Stimulated activated CD8-positive, alpha-beta memory T cell treated with anti-CD3 and anti-CD28 coated beads, Interleukin-12 subunit alpha, Interleukin-12 subunit beta, amount 100 ng/mL, for 24 hours (primary cell): Measurements from ENCODE around the gene NLN.
A peak's percentile ranks its signal among the peaks of the same experiment; 100 is the strongest.
"Not testable (repeated sequence)": the region's sequence is repeated elsewhere in the genome, so short reads cannot be mapped to it uniquely, and the experiment has no call there.

ENCODE experiments used
- DNase-seq: peaks from one replicate; pipeline ENCODE4 v3.0.0-alpha.2; 2020; ENCODE audit errors: extremely low read depth

NLN gene

DNA sequence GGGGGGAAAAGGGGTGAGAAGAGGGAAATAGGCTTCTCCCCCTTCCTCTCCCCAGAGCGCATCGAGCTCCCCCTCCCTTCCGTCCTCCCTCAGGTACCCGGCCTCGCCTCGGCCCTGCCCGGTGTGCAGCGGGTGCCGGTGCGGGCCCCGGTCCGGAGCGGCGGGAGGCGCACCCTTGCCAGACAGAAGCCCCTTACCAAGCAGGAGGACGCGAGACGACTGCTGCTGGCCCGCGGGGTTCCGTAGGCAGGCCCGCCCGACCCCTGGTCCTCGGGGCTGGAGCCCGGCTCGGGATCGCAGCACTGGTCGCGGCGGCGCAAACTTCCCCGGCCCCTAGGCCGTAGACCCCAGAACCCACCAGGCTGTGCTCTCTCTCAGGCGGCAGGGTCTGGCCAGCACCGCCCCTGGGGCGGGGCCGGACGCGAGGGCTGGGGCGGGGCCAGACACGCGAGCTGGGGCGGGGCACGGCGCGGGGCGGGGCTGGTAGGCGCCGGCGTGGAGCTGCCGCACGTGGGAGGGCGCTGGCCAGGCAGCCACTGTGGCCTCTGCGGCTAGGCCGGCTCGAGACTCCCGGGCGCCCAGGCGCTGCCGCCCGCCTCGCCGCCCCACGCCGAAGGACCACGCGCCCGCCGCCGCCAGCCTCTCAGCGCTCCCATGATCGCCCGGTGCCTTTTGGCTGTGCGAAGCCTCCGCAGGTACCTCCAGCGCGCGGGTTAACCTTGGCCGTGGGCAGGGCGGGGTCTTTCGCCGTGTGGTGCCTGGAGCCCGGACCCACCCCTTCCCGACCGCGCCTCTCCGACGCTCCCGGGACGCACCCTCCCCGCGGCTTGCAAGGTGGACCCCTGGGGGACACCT, at the start of gene NLN, which contains the start of gene SGTB:
Gene NLN, plus strand, starts transcription at position 486 of the 855 bp plus-strand sequence. Its CDS starts 169 bp downstream, at position 655.
Gene SGTB, minus strand, starts transcription at position 390 of the 855 bp plus-strand sequence. CDS start 1,302 bp downstream, outside the sequence.
- peak; percentile 62 for DNase-seq

- DNase-seq = no peak
Measured at GRCh38 chr5:65672796-65673195, 49.2 kb upstream of the NLN start.

DNA sequence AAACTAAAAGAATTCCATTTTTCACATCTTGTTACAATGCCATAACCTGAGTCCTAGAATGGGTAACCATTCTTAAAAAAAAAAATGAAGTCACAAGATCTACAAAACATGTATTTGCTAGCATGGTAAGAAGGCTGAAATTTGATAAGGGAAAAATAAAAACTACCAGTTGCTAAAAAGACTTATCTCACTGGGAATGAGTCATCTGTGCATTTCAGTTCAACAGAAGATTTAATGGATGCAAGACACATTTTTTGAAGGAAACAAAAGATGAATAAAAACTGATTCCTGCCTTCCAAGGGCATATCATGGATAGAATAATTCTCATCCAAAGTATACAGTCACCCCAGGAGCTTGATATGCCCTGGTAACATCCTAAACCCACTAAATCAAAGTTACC, 47.3 kb upstream of the NLN start:
- no peak for DNase-seq

GRCh38 chr5:65676056-65676455, 45.9 kb upstream of the NLN start:
- not testable (repeated sequence) for DNase-seq

DNA sequence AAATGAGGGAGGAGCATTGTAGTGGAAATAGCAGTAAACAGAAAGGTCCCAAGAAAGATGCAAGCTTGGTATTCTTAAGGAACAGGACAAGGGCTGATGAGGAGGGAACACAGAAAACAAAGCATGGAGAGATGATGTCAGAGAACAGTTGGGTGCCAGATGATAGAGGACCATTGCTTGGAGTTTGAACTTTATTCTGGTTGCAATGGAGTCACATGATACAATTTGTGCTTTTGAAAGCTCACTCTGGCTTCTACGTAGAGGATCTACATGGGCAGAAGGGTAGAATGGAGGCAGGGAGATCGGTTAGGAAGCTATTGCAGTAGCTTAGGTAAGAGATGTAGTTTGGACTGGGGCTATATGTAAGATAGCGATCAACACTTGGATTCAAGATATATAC, 39.9 kb upstream of the NLN start:
- DNase-seq = no peak

GRCh38 chr5:65693121-65693520, 28.9 kb upstream of the NLN start:
- no peak for DNase-seq

- DNase-seq = no peak
Measured at GRCh38 chr5:65695162-65695755, 26.7 kb upstream of the NLN start.

DNA sequence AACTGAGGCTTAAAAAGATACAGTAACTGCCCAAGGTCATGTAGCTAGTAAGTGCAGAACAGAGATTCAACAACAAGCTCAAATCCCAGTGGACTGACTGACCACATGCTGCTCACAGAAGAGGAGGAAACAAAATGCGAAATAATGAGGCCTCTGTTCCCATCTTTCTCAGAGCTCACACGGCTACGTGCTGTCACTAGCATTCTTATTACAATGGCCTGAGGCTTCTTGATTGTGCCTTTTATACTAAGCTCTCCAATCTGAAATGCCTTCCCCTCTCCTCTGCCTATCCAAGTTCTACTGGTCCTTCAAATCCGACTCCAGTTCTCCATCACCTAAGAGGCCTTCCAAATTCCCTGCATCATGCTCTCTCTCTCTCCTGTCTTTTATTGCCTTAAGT, 26.1 kb upstream of the NLN start:
- no peak for DNase-seq

DNA sequence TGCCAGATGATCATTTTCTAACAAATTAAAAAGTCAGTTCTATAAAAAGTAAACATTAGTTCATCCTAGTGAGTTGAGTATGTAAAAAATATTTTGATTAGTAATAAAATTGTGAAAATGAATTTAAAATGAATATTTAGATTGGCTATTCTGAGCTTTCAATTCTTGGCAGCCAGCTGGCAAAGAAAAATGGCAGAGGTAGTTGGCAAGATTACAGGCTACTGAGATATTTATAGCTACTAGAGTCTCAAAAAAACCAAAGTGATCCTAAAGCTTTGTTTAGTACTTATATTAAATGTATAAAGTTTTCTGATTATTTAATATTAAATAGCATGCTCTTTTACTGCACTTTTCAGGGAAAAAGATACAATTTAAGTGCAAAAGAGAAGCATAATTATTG, 25.1 kb upstream of the NLN start:
- no peak for DNase-seq

- no peak for DNase-seq
Measured at GRCh38 chr5:65699338-65699737, 22.7 kb upstream of the NLN start.

- no peak for DNase-seq
Measured at GRCh38 chr5:65702036-65702435, 20.0 kb upstream of the NLN start.

DNA sequence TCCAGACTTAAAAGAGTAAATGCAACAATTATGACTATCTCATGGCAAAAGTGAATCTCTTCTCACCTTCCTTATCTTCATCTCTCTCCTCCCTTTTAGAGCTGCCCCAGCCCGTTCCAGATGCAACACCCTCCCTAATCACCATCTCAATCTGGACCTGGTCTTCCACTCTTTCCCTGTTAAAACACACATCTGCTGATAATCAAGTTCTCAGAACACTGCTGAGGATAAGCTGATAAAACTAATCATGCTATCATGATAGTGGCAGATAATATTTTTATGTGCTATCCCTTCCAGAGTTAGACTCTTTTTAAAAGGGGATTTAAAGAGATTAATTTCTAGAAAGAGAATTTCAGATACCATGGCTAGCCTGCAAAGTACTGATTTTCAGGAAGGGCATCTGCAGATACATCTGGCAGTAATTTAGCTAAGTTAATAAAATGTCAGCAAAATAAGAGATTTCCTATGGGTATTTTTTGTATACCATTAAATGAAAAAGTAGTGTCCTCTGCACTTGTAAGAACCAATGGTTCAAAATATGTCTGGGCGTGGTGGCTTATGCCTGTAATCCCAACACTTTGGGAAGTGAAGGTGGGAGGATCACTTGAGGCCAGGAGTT, 17.3 kb upstream of the NLN start:
- no peak for DNase-seq

DNA sequence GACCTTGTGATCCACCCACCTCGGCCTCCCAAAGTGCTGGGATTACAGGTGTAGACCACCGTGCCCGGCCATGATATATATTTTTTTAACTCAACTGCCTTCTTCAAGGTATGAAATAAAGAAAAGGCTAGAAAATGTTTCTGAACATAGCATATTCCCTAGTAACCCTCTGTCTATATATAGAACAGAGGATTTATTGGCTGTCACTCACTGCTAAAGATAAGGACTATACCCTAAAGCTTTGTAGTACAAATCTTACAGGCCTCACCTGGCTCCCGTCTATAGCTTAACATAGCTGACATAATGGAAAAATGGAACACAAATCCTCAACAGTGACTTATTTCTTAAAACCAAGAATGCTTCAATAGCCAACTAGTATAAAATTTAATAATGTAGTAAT, 14.3 kb upstream of the NLN start:
- no peak for DNase-seq

DNA sequence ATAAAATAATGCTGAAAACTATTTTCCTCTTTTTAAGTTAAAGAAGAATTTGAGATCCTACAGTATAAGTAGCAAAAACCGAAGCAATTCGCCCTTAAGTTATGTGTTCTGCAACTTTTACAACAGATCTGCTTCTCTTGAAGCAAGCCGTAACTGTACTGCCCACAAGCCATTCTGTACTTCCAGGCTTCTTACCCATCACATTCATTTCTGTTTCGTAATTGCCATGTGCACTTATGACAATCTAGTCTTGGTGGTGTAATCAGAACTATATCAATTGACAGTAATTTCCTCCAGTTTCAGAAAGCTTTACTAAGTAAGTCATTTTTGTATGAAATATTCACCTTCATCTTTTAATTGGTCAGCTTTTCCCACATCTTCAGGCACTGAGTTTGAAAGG, 13.9 kb upstream of the NLN start:
- DNase-seq = no peak

GRCh38 chr5:65718576-65719310, 3.3 kb upstream of the NLN start:
- DNase-seq = no peak

GRCh38 chr5:65721050-65721719, 820 bp upstream of the NLN start:
- no peak for DNase-seq

DNA sequence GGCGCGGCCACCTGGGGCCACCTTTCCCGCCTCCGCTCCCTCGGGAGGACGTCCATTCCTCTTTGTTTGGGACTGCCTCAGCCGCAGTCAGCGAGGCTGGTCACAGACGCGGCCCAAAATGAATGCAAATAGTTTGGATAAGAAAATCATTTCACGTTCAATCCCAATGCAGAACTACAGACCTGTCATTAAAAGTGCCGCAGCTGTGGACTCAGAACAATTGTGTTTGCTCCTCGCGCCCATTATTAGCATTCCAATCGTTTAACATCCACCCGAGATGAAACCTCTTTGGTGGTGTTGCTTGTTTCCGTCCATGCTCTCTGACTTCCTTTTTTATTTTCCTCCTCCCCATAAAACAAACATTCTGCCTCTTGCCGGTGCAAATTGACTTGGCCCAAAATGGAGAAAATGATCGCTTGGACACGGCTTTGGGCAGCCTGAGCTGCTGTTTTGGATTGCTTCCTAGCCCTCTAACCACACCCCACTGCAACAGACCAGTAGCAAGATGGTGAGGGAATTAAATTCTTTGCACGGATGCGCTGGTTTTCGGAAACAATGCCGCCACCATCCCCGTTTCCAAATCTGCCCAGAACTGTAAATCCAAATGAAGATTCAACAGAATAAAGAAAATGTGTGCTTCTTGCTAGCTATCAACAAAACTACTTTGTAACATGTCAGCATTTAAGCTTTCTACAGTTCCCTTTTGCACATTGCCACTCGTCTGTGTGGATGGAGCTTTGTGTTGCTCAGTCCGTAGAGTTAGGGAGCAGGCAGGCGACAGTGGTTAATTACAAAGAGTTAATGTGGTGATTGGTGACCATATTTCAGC, 784 bp downstream of the NLN start:
- no peak for DNase-seq

DNA sequence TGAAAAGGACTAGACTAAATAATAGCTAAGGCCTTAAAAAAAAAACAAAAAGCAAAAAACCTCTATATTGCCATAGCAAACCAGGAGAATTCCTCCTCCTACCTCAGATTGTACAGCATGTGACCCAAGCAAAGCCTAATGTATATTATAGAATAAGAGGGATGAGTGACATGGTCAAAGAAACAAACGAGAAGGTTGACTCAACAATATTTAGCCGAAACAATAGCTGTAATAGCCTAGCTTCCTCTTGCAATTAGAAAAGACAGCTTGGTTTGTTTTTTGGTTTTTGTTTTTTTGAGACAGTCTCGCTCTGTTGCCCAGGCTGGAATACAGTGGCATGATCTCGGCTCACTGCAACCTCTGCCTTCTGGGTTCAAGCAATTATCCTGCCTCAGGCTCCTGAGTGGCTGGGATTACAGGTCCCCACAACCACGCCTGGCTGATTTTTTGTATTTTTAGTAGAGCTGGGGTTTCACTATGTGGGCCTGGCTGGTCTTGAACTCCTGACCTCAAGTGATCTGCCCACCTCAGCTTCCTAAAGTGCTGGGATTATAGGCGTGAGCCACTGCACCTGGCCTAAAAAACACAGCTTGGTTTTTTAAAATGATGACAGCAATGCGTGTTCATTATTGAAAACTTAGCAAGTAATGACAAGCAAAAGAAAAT, 5.6 kb downstream of the NLN start:
- no peak for DNase-seq

GRCh38 chr5:65728218-65728617, 6.2 kb downstream of the NLN start:
- no peak for DNase-seq

GRCh38 chr5:65730910-65731309, 8.9 kb downstream of the NLN start:
- DNase-seq = no peak
